LNCAP (cell line): ENCODE data around the gene HSD11B1L.

Source experiments
- CTCF ChIP-seq: fragments of 450-650 bp; IDR thresholded peaks from 2 replicates; pipeline ENCODE4 v1.5.1; 2017; ENCODE audit warnings: mild to moderate bottlenecking

Gene HSD11B1L

GRCh38 chr19:5676772-5677105 is 4.1 kb upstream of the HSD11B1L start:
- no peak for TF ChIP-seq CTCF

- TF ChIP-seq CTCF: no peak
These were observed 3.7 kb upstream of the HSD11B1L start for GRCh38 chr19:5677136-5677535.

- TF ChIP-seq CTCF: no peak
These were observed 3.2 kb upstream of the HSD11B1L start for GRCh38 chr19:5677580-5677979.

- no peak for TF ChIP-seq CTCF
These were observed 2.6 kb upstream of the HSD11B1L start for GRCh38 chr19:5678071-5678718.

GRCh38 chr19:5679289-5680083 is 1.3 kb upstream of the HSD11B1L start:
- TF ChIP-seq CTCF: no peak

GRCh38 chr19:5680084-5680436 is 767 bp upstream of the HSD11B1L start:
- TF ChIP-seq CTCF: no peak

- TF ChIP-seq CTCF: no peak
These were observed 722 bp downstream of the HSD11B1L start for GRCh38 chr19:5681391-5682106.
